HCT116 (cell line): Measurements from ENCODE around the gene TMEM38A. TPM values are rescaled to one million over a fixed set of nuclear protein-coding genes. Genes with fewer than 3 reads are reported as not detected.

Experiments
- ATAC-seq: fragments of 200-7000 bp; cut with Tn5 transposase; 2 replicates; pipeline ENCODE4 v1.9.1; 2020; ENCODE audit warnings: mild to moderate bottlenecking, moderate library complexity
- BruUV-seq: library from RNA; stranded (reverse); fragments of 400-500 nt; replicated peaks from 2 replicates; lab custom pipeline; 2021; lab: Mats Ljungman, UMichigan
- CTCF ChIA-PET: fragments of 300-600 bp; sonication (Branson Sonifier 250); formaldehyde crosslinking; loops from one replicate; lab custom pipeline; 2021; ENCODE audit warnings: antibody characterized with exemption; lab: Charles Lee
- POLR2A ChIA-PET: fragments of 300-600, 350-600 bp; sonication (Branson Sonifier 250); formaldehyde crosslinking; loops from one replicate; lab custom pipeline; 2021; ENCODE audit warnings: antibody characterized with exemption; lab: Charles Lee
- RAD21 ChIA-PET, 2 experiments: fragments of 300-600 bp; sonication (Branson Sonifier 250); formaldehyde crosslinking; loops; one replicate each; lab custom pipeline; 2023; ENCODE audit warnings: low total read pairs in 2 of 2; ENCODE audit not compliant: uncharacterized antibody in 2 of 2, unreplicated experiment in 2 of 2, low non-redundant PET in 1 of 2; lab: Charles Lee
- DNase-seq: peaks from one replicate; pipeline ENCODE4 v3.0.0-alpha.2; 2010; ENCODE audit warnings: low read depth, low spot score
- H2AFZ ChIP-seq: fragments of 200-600 bp; shearing (Covaris generic), sonication (generic); 2 replicates; pipeline ENCODE4 v1.6.1; 2017; ENCODE audit warnings: low read depth, mixed run types, mixed read lengths, antibody characterized with exemption, low read length; ENCODE audit not compliant: poor library complexity, severe bottlenecking
- H3K27ac ChIP-seq: 2 replicates; pipeline ENCODE4 v1.5.1; 2012; ENCODE audit warnings: low read depth, low read length
- H3K27me3 ChIP-seq: fragments of 200-600 bp; sonication (generic); 2 replicates; pipeline ENCODE4 v1.6.1; 2016; ENCODE audit warnings: mixed run types, low read length, mixed read lengths; ENCODE audit not compliant: insufficient read depth
- H3K36me3 ChIP-seq, 2 experiments: fragments of 200-500 bp in 1 of 2; fragments of 200-600 bp in 1 of 2; sonication (Bioruptor generic) in 1 of 2; sonication (generic) in 1 of 2; 2 replicates each; pipeline versions ENCODE4 v1.5.1 to v1.6.1; 2014 to 2016; ENCODE audit warnings: low read length in 2 of 2, inconsistent platforms in 1 of 2, mixed read lengths in 1 of 2, mixed run types in 1 of 2; ENCODE audit not compliant: insufficient read depth in 2 of 2, control insufficient read depth in 1 of 2
- H3K4me1 ChIP-seq, 2 experiments: fragments of 200-600 bp in 1 of 2; sonication (generic) in 1 of 2; 2 replicates each; pipeline versions ENCODE4 v1.5.1 to v1.6.1; 2012 to 2017; ENCODE audit warnings: low read length in 2 of 2, inconsistent platforms in 1 of 2, mild to moderate bottlenecking in 1 of 2, mixed read lengths in 1 of 2, mixed run types in 1 of 2, moderate library complexity in 1 of 2; ENCODE audit not compliant: insufficient read depth in 2 of 2, control insufficient read depth in 1 of 2
- H3K4me2 ChIP-seq: fragments of 200-600 bp; sonication (generic); 2 replicates; pipeline ENCODE4 v1.6.1; 2017; ENCODE audit warnings: mixed run types, low read length, mixed read lengths
- H3K4me3 ChIP-seq, 2 experiments: fragments of 200-600 bp in 1 of 2; sonication (generic) in 1 of 2; replicated peaks in 1 of 2; 2 replicates each; pipeline ENCODE4 v1.5.1; 2011 to 2016; ENCODE audit warnings: low read length in 2 of 2, control low read depth in 1 of 2, low read depth in 1 of 2, mild to moderate bottlenecking in 1 of 2, mixed read lengths in 1 of 2, mixed run types in 1 of 2
- H3K79me2 ChIP-seq: fragments of 200-600 bp; sonication (generic); 2 replicates; pipeline ENCODE4 v1.6.1; 2017; ENCODE audit warnings: mild to moderate bottlenecking, mixed run types, low read length, moderate library complexity, mixed read lengths; ENCODE audit not compliant: insufficient read depth
- H3K9ac ChIP-seq: fragments of 200-600 bp; sonication (generic); 2 replicates; pipeline ENCODE4 v1.6.1; 2016; ENCODE audit warnings: low read length, mixed read lengths
- H3K9me2 ChIP-seq: fragments of 200-600 bp; sonication (generic), shearing (Covaris generic); 2 replicates; pipeline ENCODE4 v1.6.1; 2017; ENCODE audit warnings: mixed run types, mild to moderate bottlenecking, moderate library complexity; ENCODE audit not compliant: insufficient read depth
- H3K9me3 ChIP-seq, 2 experiments: fragments of 200-500 bp in 1 of 2; fragments of 200-600 bp in 1 of 2; sonication (Bioruptor generic) in 1 of 2; sonication (generic) in 1 of 2; 2 replicates each; pipeline ENCODE4 v1.6.1; 2014 to 2017; ENCODE audit warnings: low read length in 2 of 2, mixed read lengths in 2 of 2, inconsistent platforms in 1 of 2, low read depth in 1 of 2, mild to moderate bottlenecking in 1 of 2, mixed run types in 1 of 2, moderate library complexity in 1 of 2; ENCODE audit not compliant: control insufficient read depth in 1 of 2, insufficient read depth in 1 of 2
- H4K20me1 ChIP-seq: fragments of 200-600 bp; sonication (generic), shearing (Covaris generic); 2 replicates; pipeline ENCODE4 v1.6.1; 2017; ENCODE audit warnings: mixed run types, mild to moderate bottlenecking, moderate library complexity; ENCODE audit not compliant: insufficient read depth
- CTCF ChIP-seq, 3 experiments: fragments of 200-600 bp in 1 of 3; sonication (generic) in 1 of 3; IDR thresholded peaks in 2 of 3; conservative IDR thresholded peaks in 1 of 3; 2 replicates each; pipeline ENCODE4 v1.5.1; 2012 to 2017; ENCODE audit warnings: low read depth in 2 of 3, low read length in 2 of 3, antibody characterized with exemption in 1 of 3, borderline replicate concordance in 1 of 3, control low read depth in 1 of 3, mild to moderate bottlenecking in 1 of 3, mixed read lengths in 1 of 3, mixed run types in 1 of 3, moderate library complexity in 1 of 3; ENCODE audit not compliant: insufficient read depth in 1 of 3
- ELF1 ChIP-seq: IDR thresholded peaks from 2 replicates; pipeline ENCODE4 v1.6.1; 2012; ENCODE audit warnings: low read depth, borderline replicate concordance
- RAD21 ChIP-seq: IDR thresholded peaks from 2 replicates; pipeline ENCODE4 v1.6.1; 2012; ENCODE audit warnings: low read depth, mild to moderate bottlenecking
- intact Hi-C: fragments of 100-400 bp; cut with micrococcal nuclease; formaldehyde crosslinking; loops from 2 replicates; pipeline ENCODE4 v1.10.0; 2022
- total RNA-seq: library from RNA; stranded (reverse); gene quantifications from one replicate; pipeline ENCODE4 v1.2.1, GENCODE V29; 2021; ENCODE audit not compliant: unreplicated experiment

The TMEM38A gene
- total RNA-seq, 1 experiment from 2014 or later = 9.0 TPM

- peak overlapping the region; percentile 1; the same call in 1 of the 2 replicates for H3K4me2 ChIP-seq
Observed at GRCh38 chr19:16714702-16715287, 53.9 kb downstream of the TMEM38A start.

More at GRCh38 chr19:16714702-16715287, 53.9 kb downstream of the TMEM38A start:
- intact Hi-C loops = loop anchor here (1.0 to 10.0 kb wide), 4 partner anchors 56 to 338 kb away; partner anchors contain the start of gene SIN3B
- no TSS peak for BruUV-seq
- no peaks in the 10 kb centered on the region for H3K9me3 ChIP-seq
- ChIA-PET RAD21 (interaction anchor here (0.6 to 1.0 kb wide), 2 partner anchors 336 to 337 kb away, joined by 3 to 4 read pairs; no protein-coding TSS in a partner anchor), POLR2A (no interaction called here), CTCF (interaction anchor here (0.6 to 2.1 kb wide), 15 partner anchors 10 to 591 kb away, joined by 3 to 25 read pairs (median 4); partner anchors contain the start of gene MRPL34)
- DNase-seq (peak; percentile 48), ATAC-seq (peak; percentile 63)
- TF ChIP-seq CTCF (IDR thresholded peaks at IDR 0.05 in 2 of 3, conservative IDR thresholded peaks at IDR 0.05 in 1 of 3; ENCODE audit: borderline replicate concordance in 1 of 3, insufficient read depth in 1 of 3, low read depth in 2 of 3, low read length in 2 of 3) = peak; percentile 78 to 98 (median 93)
- peak; percentile 94 for TF ChIP-seq RAD21
- no peak for TF ChIP-seq ELF1
- H4K20me1 ChIP-seq = no peaks in the 10 kb centered on the region
- H3K9me2 ChIP-seq = no peaks in the 10 kb centered on the region
- H2AFZ ChIP-seq = peak overlapping the region; percentile 55
- H3K36me3 ChIP-seq = no peaks in the 10 kb centered on the region
- no peak overlapping the region for H3K27ac ChIP-seq
- no peaks in the 10 kb centered on the region for H3K27me3 ChIP-seq
- peak overlapping the region in 1 of 2 experiments; percentile 17; a peak in 1 of 4 replicates for H3K4me3 ChIP-seq
- H3K9ac ChIP-seq = no peak overlapping the region
- H3K4me1 ChIP-seq = peaks cover 18 to 29% of the 10 kb centered on the region in 2 experiments
- no peaks in the 10 kb centered on the region for H3K79me2 ChIP-seq
